ENCODE results near the gene OPN1LW. TPM values are rescaled to one million over a fixed set of nuclear protein-coding genes. Genes with fewer than 3 reads are reported as not detected.

OPN1LW gene
- total RNA-seq, 1 experiment from 2014 or later, result not detected

DNA sequence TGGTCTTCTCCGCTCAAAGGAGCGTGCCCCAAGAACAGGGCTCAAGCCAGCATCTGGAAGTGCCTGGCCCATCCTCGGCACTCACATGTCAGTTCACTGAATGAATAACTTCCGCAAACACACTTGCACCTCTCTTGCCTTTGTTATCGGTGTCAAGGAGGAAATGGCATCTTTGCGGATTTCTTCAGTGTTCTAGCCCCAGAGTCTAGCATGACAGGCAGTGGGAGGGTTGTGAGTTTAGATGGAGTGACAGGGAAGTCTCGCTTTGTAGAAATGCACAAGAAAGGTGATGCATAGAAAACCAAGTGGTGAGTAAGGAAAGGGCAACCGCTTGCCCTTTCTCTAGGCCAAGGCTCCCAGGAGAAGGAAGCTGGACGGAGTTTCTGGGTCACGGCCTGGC lies 29.0 kb upstream of the OPN1LW start:
- Histone ChIP-seq H2BK20ac (ENCODE audit: low read depth, low read length, poor library complexity, severe bottlenecking) (no peak overlapping the region), H2BK120ac (ENCODE audit: low read depth, low read length, poor library complexity, severe bottlenecking) (no peak overlapping the region), H3K9me3 (ENCODE audit: control insufficient read depth, low read depth, low read length) (peaks cover 21% of the 10 kb centered on the region), H3K23me2 (ENCODE audit: insufficient read length, low read depth, low read length, poor library complexity, severe bottlenecking) (no peaks in the 10 kb centered on the region), H2BK5ac (ENCODE audit: insufficient read length, low read length) (no peak overlapping the region), H3K4me2 (ENCODE audit: insufficient read depth, insufficient read length, low read length) (no peak overlapping the region), H4K20me1 (ENCODE audit: control insufficient read depth, insufficient read depth, insufficient read length) (no peaks in the 10 kb centered on the region), H3K27ac (ENCODE audit: insufficient read length, low read depth, low read length) (no peak overlapping the region), H4K91ac (ENCODE audit: insufficient read length, low read depth, low read length) (no peak overlapping the region), H3K18ac (ENCODE audit: insufficient read length, low read depth, low read length) (no peak overlapping the region), H4K8ac (replicated peaks; ENCODE audit: insufficient read length, low read depth, low read length) (no peak overlapping the region), H3K4ac (ENCODE audit: low read depth, low read length) (no peak overlapping the region), H2AFZ (ENCODE audit: low read length) (no peak overlapping the region), H3K79me1 (ENCODE audit: insufficient read depth, low read depth, low read length, poor library complexity, severe bottlenecking) (no peaks in the 10 kb centered on the region), H3K79me2 (ENCODE audit: insufficient read depth, low read length) (no peaks in the 10 kb centered on the region), H3K14ac (ENCODE audit: insufficient read depth, low read length) (no peak overlapping the region), H3K23ac (ENCODE audit: insufficient read length, low read depth, low read length) (no peak overlapping the region), H2AK5ac (ENCODE audit: insufficient read length, low read length) (no peak overlapping the region), H4K5ac (ENCODE audit: insufficient read length, low read depth, low read length) (no peak overlapping the region), H2BK15ac (ENCODE audit: low read depth, low read length) (no peak overlapping the region), H3K56ac (ENCODE audit: insufficient read length, low read depth, low read length) (no peak overlapping the region), H3K27me3 (ENCODE audit: insufficient read depth, low read length) (no peaks in the 10 kb centered on the region; the same call in 1 of the 2 replicates), H3K9ac (ENCODE audit: extremely low read depth, insufficient read length, low read length) (no peak overlapping the region), H3T11ph (ENCODE audit: low read length) (no peak overlapping the region), H3K4me1 (ENCODE audit: insufficient read depth, low read length) (no peaks in the 10 kb centered on the region), H2BK12ac (ENCODE audit: insufficient read length, low read depth, low read length) (no peak overlapping the region)
- TF ChIP-seq, protein P1, sequence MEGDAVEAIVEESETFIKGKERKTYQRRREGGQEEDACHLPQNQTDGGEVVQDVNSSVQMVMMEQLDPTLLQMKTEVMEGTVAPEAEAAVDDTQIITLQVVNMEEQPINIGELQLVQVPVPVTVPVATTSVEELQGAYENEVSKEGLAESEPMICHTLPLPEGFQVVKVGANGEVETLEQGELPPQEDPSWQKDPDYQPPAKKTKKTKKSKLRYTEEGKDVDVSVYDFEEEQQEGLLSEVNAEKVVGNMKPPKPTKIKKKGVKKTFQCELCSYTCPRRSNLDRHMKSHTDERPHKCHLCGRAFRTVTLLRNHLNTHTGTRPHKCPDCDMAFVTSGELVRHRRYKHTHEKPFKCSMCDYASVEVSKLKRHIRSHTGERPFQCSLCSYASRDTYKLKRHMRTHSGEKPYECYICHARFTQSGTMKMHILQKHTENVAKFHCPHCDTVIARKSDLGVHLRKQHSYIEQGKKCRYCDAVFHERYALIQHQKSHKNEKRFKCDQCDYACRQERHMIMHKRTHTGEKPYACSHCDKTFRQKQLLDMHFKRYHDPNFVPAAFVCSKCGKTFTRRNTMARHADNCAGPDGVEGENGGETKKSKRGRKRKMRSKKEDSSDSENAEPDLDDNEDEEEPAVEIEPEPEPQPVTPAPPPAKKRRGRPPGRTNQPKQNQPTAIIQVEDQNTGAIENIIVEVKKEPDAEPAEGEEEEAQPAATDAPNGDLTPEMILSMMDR (conservative IDR thresholded peaks at IDR 0.05), result no peak
- Mint-ChIP-seq H3K4me3 (no peak overlapping the region), H3K27ac (no peak overlapping the region), H3K9me3 (peaks cover 76 to 78% of the 10 kb centered on the region in 2 experiments), H3K27me3 (ENCODE audit: low read depth) (peaks cover 3% of the 10 kb centered on the region; the same call in 1 of the 2 replicates), H3K4me1 (peaks cover 0 to 5% of the 10 kb centered on the region in 2 experiments; a peak in 2 of 4 replicates), H3K36me3 (ENCODE audit: insufficient read depth in 1 of 3, low read depth in 3 of 3) (peaks cover 0 to 10% (median 7%) of the 10 kb centered on the region in 3 experiments; a peak in 5 of 7 replicates)
- no peak for DNase-seq
- WGBS (ENCODE audit: extremely low coverage, insufficient read length, low lambda C conversion rate), result no CpG with 5 or more reads among the region's 10 CpGs
